Panc1 (cell line): ENCODE data around the gene PTRH1. TPM values are rescaled to one million over a fixed set of nuclear protein-coding genes. Genes with fewer than 3 reads are reported as not detected.

Source experiments
- ATAC-seq: fragments of 200-7000 bp; cut with Tn5 transposase; 2 replicates; pipeline ENCODE4 v1.9.1; 2020; ENCODE audit warnings: mild to moderate bottlenecking, moderate library complexity
- BruUV-seq: library from RNA; stranded (reverse); fragments of 400-500 nt; replicated peaks from 2 replicates; lab custom pipeline; 2021; lab: Mats Ljungman, UMichigan
- CTCF ChIA-PET: fragments of 300-600 bp; sonication (Branson Sonifier 250); formaldehyde crosslinking; loops from one replicate; lab custom pipeline; 2022; ENCODE audit warnings: antibody characterized with exemption; lab: Charles Lee
- POLR2A ChIA-PET: fragments of 300-600 bp; sonication (Branson Sonifier 250); formaldehyde crosslinking; loops from one replicate; lab custom pipeline; 2022; ENCODE audit warnings: antibody characterized with exemption; lab: Charles Lee
- DNase-seq: peaks from one replicate; pipeline ENCODE4 v3.0.0-alpha.2; 2010; ENCODE audit warnings: low read depth, low spot score
- H3K27ac ChIP-seq: 2 replicates; pipeline ENCODE4 v1.5.1; 2011; ENCODE audit warnings: mild to moderate bottlenecking, low read length, inconsistent platforms
- H3K27me3 ChIP-seq: fragments of 200-500 bp; sonication (Bioruptor generic); 2 replicates; pipeline ENCODE4 v1.6.0; 2014; ENCODE audit warnings: low read length, inconsistent platforms; ENCODE audit not compliant: control insufficient read depth, insufficient read depth
- H3K36me3 ChIP-seq: fragments of 200-500 bp; sonication (Bioruptor generic); 2 replicates; pipeline ENCODE4 v1.5.1; 2014; ENCODE audit warnings: inconsistent platforms, mild to moderate bottlenecking, low read length, moderate library complexity; ENCODE audit not compliant: control insufficient read depth, insufficient read depth
- H3K4me1 ChIP-seq: 2 replicates; pipeline ENCODE4 v1.5.1; 2011; ENCODE audit warnings: inconsistent platforms, mild to moderate bottlenecking, low read length, moderate library complexity; ENCODE audit not compliant: control insufficient read depth, insufficient read depth
- H3K4me3 ChIP-seq, 2 experiments: 2 replicates each; pipeline ENCODE4 v1.5.1; 2011 to 2012; ENCODE audit warnings: low read depth in 2 of 2, low read length in 2 of 2, mild to moderate bottlenecking in 2 of 2, inconsistent platforms in 1 of 2, moderate library complexity in 1 of 2
- H3K9me3 ChIP-seq: fragments of 200-500 bp; sonication (Bioruptor generic); 2 replicates; pipeline ENCODE4 v1.5.1; 2014; ENCODE audit warnings: low read depth, mild to moderate bottlenecking, inconsistent platforms, low read length, moderate library complexity; ENCODE audit not compliant: control insufficient read depth, insufficient read depth
- CTCF ChIP-seq: fragments of 450-650 bp; IDR thresholded peaks from 2 replicates; pipeline ENCODE4 v1.5.1; 2017; ENCODE audit warnings: mild to moderate bottlenecking
- POLR2AphosphoS5 ChIP-seq: IDR thresholded peaks from 2 replicates; pipeline ENCODE4 v1.6.1; 2012; ENCODE audit warnings: mild to moderate bottlenecking, low read depth, low read length, moderate library complexity
- REST ChIP-seq, 2 experiments: IDR thresholded peaks; 2 replicates each; pipeline ENCODE4 v1.6.1; 2011 to 2012; ENCODE audit warnings: low read depth in 2 of 2, control low read depth in 1 of 2, low read length in 1 of 2, mild to moderate bottlenecking in 1 of 2, moderate library complexity in 1 of 2; ENCODE audit not compliant: insufficient read depth in 1 of 2
- SIN3A ChIP-seq: IDR thresholded peaks from 2 replicates; pipeline ENCODE4 v1.6.1; 2012; ENCODE audit warnings: low read depth, mild to moderate bottlenecking, low read length, moderate library complexity, borderline replicate concordance; ENCODE audit not compliant: insufficient read depth
- TCF7L2 ChIP-seq: IDR thresholded peaks from 2 replicates; pipeline ENCODE4 v1.6.1; 2011; ENCODE audit warnings: mild to moderate bottlenecking, low read depth, low read length, inconsistent platforms
- in situ Hi-C: cut with HindIII; loops from 2 replicates; pipeline ENCODE4 v1.10.0; 2016; ENCODE audit warnings: low sequenced_read_pairs, low pct_unique_long_range_greater_than_20kb
- intact Hi-C: fragments of 100-400 bp; cut with micrococcal nuclease; formaldehyde crosslinking; loops from one replicate; pipeline ENCODE4 v1.10.0; 2022; ENCODE audit not compliant: unreplicated experiment
- total RNA-seq: library from RNA; stranded (reverse); gene quantifications from one replicate; pipeline ENCODE4 v1.2.1, GENCODE V29; 2021; ENCODE audit not compliant: unreplicated experiment

The PTRH1 gene
- total RNA-seq, 1 experiment from 2014 or later, result 13.8 TPM

GRCh38 chr9:127707766-127708165, 7.7 kb downstream of the PTRH1 start:
- in situ Hi-C loops (no loop called here), intact Hi-C loops (no loop called here)
- H3K27ac ChIP-seq, result no peak overlapping the region
- peaks cover 8% of the 10 kb centered on the region for H3K4me1 ChIP-seq
- H3K36me3 ChIP-seq, result no peaks in the 10 kb centered on the region
- CTCF ChIA-PET, result interaction anchor here (0.6 kb wide), 1 partner anchor 1669 kb away, joined by 7 read pairs; no protein-coding TSS in a partner anchor
- BruUV-seq, result no TSS peak
- H3K4me3 ChIP-seq, result no peak overlapping the region
- no peak for TF ChIP-seq TCF7L2
- TF ChIP-seq POLR2AphosphoS5, result no peak
- TF ChIP-seq SIN3A, result no peak
- no peak; the same call in 1 of the 2 replicates for TF ChIP-seq CTCF
- TF ChIP-seq REST (IDR thresholded peaks at IDR 0.05; ENCODE audit: insufficient read depth in 1 of 2, low read depth in 2 of 2, low read length in 1 of 2), result no peak
- H3K9me3 ChIP-seq, result no peaks in the 10 kb centered on the region
- H3K27me3 ChIP-seq, result no peaks in the 10 kb centered on the region
- ATAC-seq (peak; percentile 59; the same call in 1 of the 2 replicates), DNase-seq (no peak)
- POLR2A ChIA-PET, result no interaction called here

GRCh38 chr9:127706836-127707241, 8.6 kb downstream of the PTRH1 start, which contains the start of gene CFAP157:
CFAP157 (plus strand) TSS chr9:127706988; CDS start chr9:127707032, 44 bp downstream.
- no peaks in the 10 kb centered on the region for H3K36me3 ChIP-seq
- no peak within 1 kb of the TSS for H3K4me3 ChIP-seq
- peaks cover 6% of the 10 kb centered on the region for H3K4me1 ChIP-seq
- H3K9me3 ChIP-seq, result no peaks in the 10 kb centered on the region
- in situ Hi-C loops (no loop called here), intact Hi-C loops (no loop called here)
- CTCF ChIA-PET, result no interaction called here
- POLR2A ChIA-PET, result interaction anchor here (0.6 kb wide), 1 partner anchor 175 kb away, joined by 3 read pairs; no protein-coding TSS in a partner anchor
- H3K27me3 ChIP-seq, result no peaks in the 10 kb centered on the region
- DNase-seq (no peak), ATAC-seq (peak; percentile 44; the same call in 1 of the 2 replicates)
- no TSS peak for BruUV-seq
- H3K27ac ChIP-seq, result no peak within 1 kb of the TSS
- TF ChIP-seq SIN3A, result no peak
- TF ChIP-seq REST (IDR thresholded peaks at IDR 0.05; ENCODE audit: insufficient read depth in 1 of 2, low read depth in 2 of 2, low read length in 1 of 2), result no peak
- no peak for TF ChIP-seq CTCF
- TF ChIP-seq TCF7L2, result no peak
- TF ChIP-seq POLR2AphosphoS5, result no peak
